OCI-LY3 (cell line): Measurements from ENCODE around the gene TRAF3IP3.
A peak's percentile ranks its signal among the peaks of the same experiment; 100 is the strongest.

Source experiments
- H2AFZ ChIP-seq: fragments of 200-600, 300-600 bp; shearing (Covaris generic); 2 replicates; pipeline ENCODE4 v1.6.0; 2014; ENCODE audit warnings: antibody characterized with exemption, low read depth, low read length
- H3K27ac ChIP-seq: fragments of 200-600, 300-600 bp; sonication (generic); 2 replicates; pipeline ENCODE4 v1.5.1; 2014; ENCODE audit warnings: mild to moderate bottlenecking, low read length, moderate library complexity, mixed read lengths
- H3K27me3 ChIP-seq: fragments of 200-600, 300-600 bp; sonication (generic); 2 replicates; pipeline ENCODE4 v1.6.1; 2014; ENCODE audit warnings: low read depth, low read length, mixed read lengths
- H3K36me3 ChIP-seq: fragments of 200-600, 300-600 bp; sonication (generic); replicated peaks from 2 replicates; pipeline ENCODE3; 2014; ENCODE audit warnings: low read depth, low read length, mixed read lengths
- H3K4me1 ChIP-seq: fragments of 300-600, 200-600 bp; sonication (generic); 2 replicates; pipeline ENCODE4 v1.6.1; 2014; ENCODE audit warnings: low read length, mixed read lengths
- H3K4me2 ChIP-seq: fragments of 200-600, 300-600 bp; sonication (generic); 2 replicates; pipeline ENCODE4 v1.6.1; 2014; ENCODE audit warnings: low read length, mixed read lengths
- H3K4me3 ChIP-seq: fragments of 300-600, 200-600 bp; sonication (generic); 2 replicates; pipeline ENCODE4 v1.5.1; 2014; ENCODE audit warnings: antibody characterized with exemption, mild to moderate bottlenecking, low read length, moderate library complexity
- H3K79me2 ChIP-seq: fragments of 300-600, 200-600 bp; shearing (Covaris generic); 2 replicates; pipeline ENCODE4 v1.6.1; 2014; ENCODE audit warnings: mild to moderate bottlenecking, low read length, mixed read lengths
- H3K9ac ChIP-seq: fragments of 300-600, 200-600 bp; shearing (Covaris generic); 2 replicates; pipeline ENCODE4 v1.6.0; 2014; ENCODE audit warnings: mild to moderate bottlenecking, low read length, moderate library complexity
- H3K9me3 ChIP-seq: fragments of 200-600, 300-600 bp; shearing (Covaris generic); 2 replicates; pipeline ENCODE4 v1.6.1; 2014; ENCODE audit warnings: low read length, mixed read lengths; ENCODE audit not compliant: insufficient read depth
- H4K20me1 ChIP-seq: fragments of 200-600, 300-600 bp; sonication (generic); 2 replicates; pipeline ENCODE4 v1.6.1; 2016; ENCODE audit warnings: low read length, mixed read lengths; ENCODE audit not compliant: insufficient read depth
- EZH2phosphoT487 ChIP-seq: fragments of 200-600 bp; shearing (Covaris generic); IDR thresholded peaks from 2 replicates; pipeline ENCODE4 v1.6.1; 2018; ENCODE audit warnings: antibody characterized with exemption, mixed run types, low read depth
- TF ChIP-seq, protein P1 (sequence below): fragments of 200-600, 300-600 bp; sonication (generic); IDR thresholded peaks from 2 replicates; pipeline ENCODE4 v1.5.1; 2014; ENCODE audit warnings: antibody characterized with exemption, low read length, low read depth

The TRAF3IP3 gene

GRCh38 chr1:209729436-209729835, 26.4 kb upstream of the TRAF3IP3 start:
- H3K9me3 ChIP-seq = no peaks in the 10 kb centered on the region
- no peak overlapping the region for H3K4me2 ChIP-seq
- peaks cover 29% of the 10 kb centered on the region for H3K4me1 ChIP-seq
- no peaks in the 10 kb centered on the region for H4K20me1 ChIP-seq
- no peaks in the 10 kb centered on the region for H3K36me3 ChIP-seq
- no peak overlapping the region for H2AFZ ChIP-seq
- no peaks in the 10 kb centered on the region for H3K79me2 ChIP-seq
- peaks cover 4% of the 10 kb centered on the region; the same call in 1 of the 2 replicates for H3K27me3 ChIP-seq
- H3K4me3 ChIP-seq = no peak overlapping the region
- TF ChIP-seq, protein P1, sequence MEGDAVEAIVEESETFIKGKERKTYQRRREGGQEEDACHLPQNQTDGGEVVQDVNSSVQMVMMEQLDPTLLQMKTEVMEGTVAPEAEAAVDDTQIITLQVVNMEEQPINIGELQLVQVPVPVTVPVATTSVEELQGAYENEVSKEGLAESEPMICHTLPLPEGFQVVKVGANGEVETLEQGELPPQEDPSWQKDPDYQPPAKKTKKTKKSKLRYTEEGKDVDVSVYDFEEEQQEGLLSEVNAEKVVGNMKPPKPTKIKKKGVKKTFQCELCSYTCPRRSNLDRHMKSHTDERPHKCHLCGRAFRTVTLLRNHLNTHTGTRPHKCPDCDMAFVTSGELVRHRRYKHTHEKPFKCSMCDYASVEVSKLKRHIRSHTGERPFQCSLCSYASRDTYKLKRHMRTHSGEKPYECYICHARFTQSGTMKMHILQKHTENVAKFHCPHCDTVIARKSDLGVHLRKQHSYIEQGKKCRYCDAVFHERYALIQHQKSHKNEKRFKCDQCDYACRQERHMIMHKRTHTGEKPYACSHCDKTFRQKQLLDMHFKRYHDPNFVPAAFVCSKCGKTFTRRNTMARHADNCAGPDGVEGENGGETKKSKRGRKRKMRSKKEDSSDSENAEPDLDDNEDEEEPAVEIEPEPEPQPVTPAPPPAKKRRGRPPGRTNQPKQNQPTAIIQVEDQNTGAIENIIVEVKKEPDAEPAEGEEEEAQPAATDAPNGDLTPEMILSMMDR = no peak
- TF ChIP-seq EZH2phosphoT487 = no peak
- no peak overlapping the region for H3K27ac ChIP-seq
- H3K9ac ChIP-seq = no peak overlapping the region

GRCh38 chr1:209732725-209733124, 23.1 kb upstream of the TRAF3IP3 start:
- no peak overlapping the region for H2AFZ ChIP-seq
- no peak for TF ChIP-seq EZH2phosphoT487
- TF ChIP-seq, protein P1 = no peak
- H3K4me2 ChIP-seq = no peak overlapping the region
- H3K4me3 ChIP-seq = no peak overlapping the region
- no peak overlapping the region for H3K9ac ChIP-seq
- no peaks in the 10 kb centered on the region for H4K20me1 ChIP-seq
- H3K4me1 ChIP-seq = peaks cover 29% of the 10 kb centered on the region
- no peaks in the 10 kb centered on the region for H3K36me3 ChIP-seq
- H3K79me2 ChIP-seq = no peaks in the 10 kb centered on the region
- peaks cover 4% of the 10 kb centered on the region; the same call in 1 of the 2 replicates for H3K27me3 ChIP-seq
- H3K9me3 ChIP-seq = no peaks in the 10 kb centered on the region
- no peak overlapping the region for H3K27ac ChIP-seq

- Histone ChIP-seq H3K79me2 (no peaks in the 10 kb centered on the region), H3K27ac (no peak overlapping the region), H3K4me2 (peak overlapping the region; percentile 35), H3K4me1 (peaks cover 29% of the 10 kb centered on the region), H2AFZ (no peak overlapping the region), H3K9me3 (no peaks in the 10 kb centered on the region), H3K27me3 (peaks cover 4% of the 10 kb centered on the region; the same call in 1 of the 2 replicates), H4K20me1 (no peaks in the 10 kb centered on the region), H3K4me3 (no peak overlapping the region), H3K9ac (no peak overlapping the region), H3K36me3 (no peaks in the 10 kb centered on the region)
- TF ChIP-seq, protein P1 = no peak
- no peak for TF ChIP-seq EZH2phosphoT487
Observed at GRCh38 chr1:209733409-209734192, 22.3 kb upstream of the TRAF3IP3 start.

DNA sequence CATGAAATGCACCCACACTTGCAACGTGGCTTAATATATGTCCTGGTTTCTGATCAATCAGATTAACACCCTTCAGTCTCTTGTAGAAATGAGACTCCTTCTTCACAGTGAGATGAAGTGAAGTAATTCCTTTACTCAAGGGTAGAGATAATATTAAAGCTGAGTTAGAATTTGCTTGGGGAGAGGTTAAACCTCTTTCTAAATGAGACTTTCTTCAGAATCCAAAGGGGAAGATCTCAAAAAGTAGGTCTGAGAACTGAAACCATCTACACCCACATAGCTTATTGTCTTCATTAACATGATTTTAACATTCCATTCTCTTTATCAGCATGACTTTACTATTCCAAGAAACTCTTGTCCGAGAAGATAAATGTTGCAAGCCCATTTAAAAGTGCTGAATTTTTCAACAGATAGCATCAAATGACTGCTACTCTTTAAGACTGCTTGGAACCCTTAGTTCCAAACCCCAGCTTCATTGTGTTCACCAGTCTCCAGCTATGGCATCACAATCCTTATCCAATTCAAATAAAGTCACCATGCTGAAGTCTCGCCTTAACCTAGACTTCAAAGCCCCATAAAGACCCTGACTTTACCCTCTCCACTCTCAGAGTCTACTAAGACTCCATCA, 19.2 kb upstream of the TRAF3IP3 start:
- no peak overlapping the region for H3K9ac ChIP-seq
- TF ChIP-seq EZH2phosphoT487 = no peak
- TF ChIP-seq, protein P1 = no peak
- H2AFZ ChIP-seq = no peak overlapping the region
- H3K79me2 ChIP-seq = no peaks in the 10 kb centered on the region
- no peaks in the 10 kb centered on the region for H4K20me1 ChIP-seq
- no peaks in the 10 kb centered on the region for H3K9me3 ChIP-seq
- no peaks in the 10 kb centered on the region for H3K36me3 ChIP-seq
- no peaks in the 10 kb centered on the region for H3K27me3 ChIP-seq
- no peak overlapping the region for H3K27ac ChIP-seq
- H3K4me3 ChIP-seq = no peak overlapping the region
- peaks cover 29% of the 10 kb centered on the region for H3K4me1 ChIP-seq
- H3K4me2 ChIP-seq = peak overlapping the region; percentile 3; the same call in 1 of the 2 replicates
